DMS79 (cell line): ENCODE results near the gene ASXL1.

Experiments used
- DNase-seq: peaks from one replicate; lab custom pipeline; 2025; lab: John Stamatoyannopoulos, UW

Gene ASXL1

GRCh38 chr20:32453467-32454163, 95.5 kb downstream of the ASXL1 start:
- no peak for DNase-seq

GRCh38 chr20:32454164-32455145, 96.3 kb downstream of the ASXL1 start:
- no peak for DNase-seq

GRCh38 chr20:32455171-32455900, 97.2 kb downstream of the ASXL1 start:
- no peak for DNase-seq

GRCh38 chr20:32455901-32456701, 98.0 kb downstream of the ASXL1 start:
- DNase-seq, result no peak

- DNase-seq, result no peak
These were observed 98.8 kb downstream of the ASXL1 start for GRCh38 chr20:32456869-32457478.

- DNase-seq, result no peak
These were observed 99.4 kb downstream of the ASXL1 start for GRCh38 chr20:32457479-32457986.

GRCh38 chr20:32458061-32458836, 100.1 kb downstream of the ASXL1 start:
- no peak for DNase-seq

- DNase-seq, result no peak
These were observed 100.7 kb downstream of the ASXL1 start for GRCh38 chr20:32458837-32459220.

GRCh38 chr20:32460231-32460630, 102.1 kb downstream of the ASXL1 start:
- DNase-seq, result no peak

GRCh38 chr20:32460683-32461320, 102.7 kb downstream of the ASXL1 start:
- DNase-seq, result no peak

- DNase-seq, result no peak
These were observed 103.9 kb downstream of the ASXL1 start for GRCh38 chr20:32461836-32462600.

- DNase-seq, result no peak
These were observed 104.9 kb downstream of the ASXL1 start for GRCh38 chr20:32462900-32463641.

- DNase-seq, result no peak
These were observed 105.7 kb downstream of the ASXL1 start for GRCh38 chr20:32463642-32464400.

- DNase-seq, result no peak
These were observed 106.4 kb downstream of the ASXL1 start for GRCh38 chr20:32464401-32465091.

- DNase-seq, result no peak
These were observed 107.2 kb downstream of the ASXL1 start for GRCh38 chr20:32465092-32465900.
